Hematopoietic multipotent progenitor cell treated with erythropoietin and hydrocortisone succinate and interleukin-3 and kit ligand, for 17 days (in vitro differentiated cells): Measurements from ENCODE around the gene OR2C1.
A peak's percentile ranks its signal among the peaks of the same experiment; 100 is the strongest.

ENCODE experiments used
- DNase-seq: peaks from one replicate; pipeline ENCODE4 v3.0.0-alpha.2; 2015; ENCODE audit warnings: low spot score

OR2C1 gene

DNA sequence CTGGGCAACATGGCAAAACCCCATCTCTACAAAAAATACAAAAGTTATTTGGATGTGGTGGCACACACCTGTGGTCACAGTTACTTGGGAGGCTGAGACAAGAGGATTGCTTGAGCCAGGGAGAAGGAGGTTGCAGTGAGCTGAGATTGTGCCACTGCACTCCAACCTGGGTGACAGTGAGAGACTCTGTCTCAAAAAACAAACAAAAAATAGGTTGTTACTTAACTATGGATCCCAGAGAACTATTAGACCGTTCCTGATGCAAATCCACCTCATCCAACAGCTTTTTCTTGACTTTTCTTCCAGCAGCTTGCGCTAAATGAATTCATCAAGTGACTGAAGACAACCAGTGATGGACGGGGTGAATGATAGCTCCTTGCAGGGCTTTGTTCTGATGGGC is at the start of gene OR2C1:
Gene OR2C1 (plus strand): TSS at position 301 of the 400 bp plus-strand sequence. CDS start 52 bp downstream, at position 353.
- no peak for DNase-seq

DNA sequence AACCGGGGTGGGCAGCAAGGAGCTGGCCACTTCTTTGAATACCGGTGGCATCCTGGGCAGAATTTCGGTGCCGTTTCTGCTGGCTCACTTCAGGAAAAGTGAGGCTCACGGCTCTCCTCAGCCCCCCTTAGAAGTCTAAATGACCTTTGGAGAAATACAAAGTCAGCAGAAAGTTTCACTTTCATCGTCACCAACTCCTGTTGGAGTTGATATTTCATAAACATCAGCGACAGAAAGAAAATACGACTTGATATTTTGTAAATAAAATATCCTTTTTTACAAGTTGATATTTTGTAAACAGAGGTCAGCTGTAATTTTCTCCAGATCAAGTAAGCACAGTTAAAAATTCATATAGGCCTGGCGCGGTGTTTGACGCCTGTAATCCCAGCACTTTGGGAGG is 49.6 kb upstream of the OR2C1 start:
- no peak for DNase-seq

DNA sequence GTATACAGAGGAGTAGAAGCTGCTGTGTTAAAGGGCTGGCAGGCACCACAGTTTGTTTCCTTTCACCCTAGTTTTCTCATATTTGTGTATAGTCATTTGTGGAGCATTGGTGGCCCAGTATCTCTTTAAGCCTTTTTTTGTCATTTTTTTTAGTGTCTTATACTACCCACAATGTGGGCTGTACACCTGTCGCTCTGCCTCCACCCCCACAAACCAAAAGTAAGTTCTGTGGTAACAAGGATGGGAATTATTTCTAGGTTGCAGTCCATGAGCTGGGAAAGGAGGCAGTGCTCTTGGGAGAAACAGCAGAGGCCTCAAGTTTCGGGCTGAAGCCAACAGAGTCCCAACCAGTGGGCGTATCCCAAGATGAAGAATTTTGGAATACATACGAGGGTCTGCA is 44.2 kb upstream of the OR2C1 start:
- DNase-seq: no peak

DNA sequence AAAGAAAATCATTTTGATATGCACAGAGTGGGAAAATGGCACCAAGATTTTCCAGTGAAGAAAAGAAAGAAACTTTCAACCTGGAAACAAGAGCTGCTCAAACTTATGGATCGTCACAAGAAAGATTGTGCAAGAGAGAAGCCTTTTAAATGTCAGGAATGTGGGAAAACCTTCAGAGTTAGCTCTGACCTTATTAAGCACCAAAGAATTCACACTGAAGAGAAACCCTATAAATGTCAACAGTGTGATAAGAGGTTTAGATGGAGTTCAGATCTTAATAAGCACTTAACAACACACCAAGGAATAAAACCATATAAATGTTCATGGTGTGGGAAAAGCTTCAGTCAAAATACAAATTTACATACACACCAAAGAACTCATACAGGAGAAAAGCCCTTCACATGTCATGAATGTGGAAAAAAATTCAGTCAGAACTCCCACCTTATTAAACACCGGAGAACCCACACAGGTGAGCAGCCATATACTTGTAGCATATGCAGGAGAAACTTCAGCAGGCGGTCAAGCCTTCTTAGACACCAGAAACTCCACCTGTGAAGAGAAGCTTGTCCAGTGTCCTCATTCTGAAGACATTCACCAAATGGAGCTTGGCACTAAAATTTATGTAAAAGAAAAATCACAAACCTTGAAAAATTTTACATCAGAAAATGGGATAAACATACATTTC is 38.2 kb upstream of the OR2C1 start:
- DNase-seq: no peak

DNA sequence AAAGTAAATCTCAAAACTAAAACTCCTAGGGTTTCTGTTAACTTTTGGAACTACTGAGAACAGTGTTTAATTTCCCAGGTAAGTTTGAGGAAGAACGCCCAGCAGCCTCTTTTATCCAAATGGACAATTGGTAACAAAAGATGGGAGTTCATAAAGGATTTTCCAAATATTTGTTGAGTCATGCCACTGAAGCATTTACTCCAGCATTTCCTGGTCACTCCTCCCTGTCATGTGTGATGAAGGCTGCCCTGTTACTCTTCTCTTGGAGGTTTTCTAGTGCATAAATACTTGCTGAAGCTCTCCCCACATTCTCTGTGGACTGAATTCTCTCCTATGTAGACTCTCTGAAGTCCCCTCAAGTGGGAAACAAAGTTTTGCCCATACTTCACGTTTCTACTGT is 33.9 kb upstream of the OR2C1 start:
- DNase-seq: no peak

DNA sequence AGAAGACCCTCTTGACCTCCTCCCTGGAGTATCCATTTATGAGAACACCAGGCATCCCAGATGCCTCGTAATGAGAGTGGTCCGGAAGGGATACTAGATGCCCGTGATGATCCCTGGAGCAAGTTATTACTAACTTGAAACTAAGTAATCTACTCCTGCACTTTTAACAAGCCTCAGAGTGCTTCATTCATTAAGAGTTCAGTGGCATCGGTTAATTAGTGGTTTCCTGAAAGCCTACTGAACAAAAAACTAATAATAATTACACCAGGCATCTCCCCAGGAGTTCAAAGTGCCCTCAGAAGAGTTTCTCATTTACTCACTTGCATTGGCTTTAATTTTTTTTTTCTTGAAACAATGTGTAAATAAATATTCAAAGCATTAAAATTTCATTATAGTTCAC is 28.2 kb upstream of the OR2C1 start:
- DNase-seq: no peak

DNA sequence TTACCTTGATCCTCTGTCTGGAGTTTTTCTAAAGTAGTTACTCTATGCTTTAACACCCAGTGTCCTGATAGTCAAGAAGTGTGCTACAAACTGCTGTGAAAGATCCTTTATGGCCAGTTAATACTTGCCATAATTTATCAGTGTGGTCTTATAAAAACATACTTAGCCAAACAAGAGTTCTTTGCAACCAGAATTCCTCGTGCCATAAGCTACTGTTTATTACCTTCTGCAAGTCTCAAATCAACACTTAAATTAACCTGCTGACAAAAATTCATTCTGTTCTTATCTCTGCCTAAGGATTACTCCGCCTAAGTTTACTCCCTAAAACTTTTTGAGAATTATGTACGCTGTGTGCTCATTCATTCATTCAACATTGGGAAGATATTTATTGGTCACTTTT is 27.6 kb upstream of the OR2C1 start:
- no peak for DNase-seq

DNA sequence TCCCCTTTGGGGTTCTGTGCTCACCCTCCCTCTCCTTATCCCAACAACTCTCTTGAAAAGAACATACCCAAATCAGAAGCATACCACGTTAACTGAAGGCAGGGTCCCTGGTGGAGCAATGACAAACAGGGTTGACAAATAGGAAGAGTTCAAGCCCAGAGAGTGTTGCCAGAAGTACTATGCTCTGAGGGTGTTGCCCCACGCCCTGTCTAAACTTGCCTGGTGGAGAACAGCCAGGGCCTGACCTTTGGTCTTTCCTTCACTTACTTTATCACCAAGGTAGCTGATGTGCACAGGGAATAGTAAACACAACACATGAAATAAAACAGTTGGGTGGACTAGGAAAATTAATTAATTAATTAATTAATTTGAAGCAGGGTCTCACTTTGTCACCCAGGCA is 27.0 kb upstream of the OR2C1 start:
- DNase-seq: no peak

DNA sequence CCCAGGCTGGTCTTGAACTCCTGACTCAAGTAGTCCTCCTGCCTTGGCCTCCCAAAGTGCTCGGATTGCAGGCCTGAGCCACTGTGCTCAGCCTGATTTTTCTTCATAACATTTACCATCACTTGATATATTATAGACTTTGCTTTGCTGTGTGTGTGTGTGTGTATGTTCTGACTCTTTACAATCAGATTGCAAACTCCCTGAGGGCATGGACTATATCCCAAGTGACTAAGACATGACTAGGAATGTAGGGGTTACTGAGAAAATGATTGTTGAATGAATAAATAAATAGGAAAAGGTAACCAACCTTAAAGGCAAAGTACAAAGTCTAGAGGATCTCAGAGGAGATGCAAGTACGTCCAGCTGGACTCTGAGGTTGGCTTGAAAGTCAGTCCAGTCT is 9.6 kb upstream of the OR2C1 start:
- no peak for DNase-seq

DNA sequence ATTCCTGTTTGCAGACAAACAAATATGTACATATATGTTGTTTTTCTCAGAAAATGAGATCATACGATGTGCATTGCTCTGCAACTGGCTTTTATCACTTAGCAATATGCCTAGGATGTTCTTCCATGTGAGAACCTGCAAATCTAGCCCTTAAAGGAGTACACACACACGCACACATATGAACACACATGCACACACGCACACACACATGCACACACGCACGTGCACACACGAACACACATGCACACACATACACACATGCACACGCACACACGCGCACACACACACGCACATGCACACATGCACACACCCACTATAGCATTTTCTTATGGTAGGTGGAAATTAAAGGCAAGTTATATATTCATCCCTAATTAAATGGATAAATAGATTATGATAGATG is 8.1 kb upstream of the OR2C1 start:
- DNase-seq: no peak

DNA sequence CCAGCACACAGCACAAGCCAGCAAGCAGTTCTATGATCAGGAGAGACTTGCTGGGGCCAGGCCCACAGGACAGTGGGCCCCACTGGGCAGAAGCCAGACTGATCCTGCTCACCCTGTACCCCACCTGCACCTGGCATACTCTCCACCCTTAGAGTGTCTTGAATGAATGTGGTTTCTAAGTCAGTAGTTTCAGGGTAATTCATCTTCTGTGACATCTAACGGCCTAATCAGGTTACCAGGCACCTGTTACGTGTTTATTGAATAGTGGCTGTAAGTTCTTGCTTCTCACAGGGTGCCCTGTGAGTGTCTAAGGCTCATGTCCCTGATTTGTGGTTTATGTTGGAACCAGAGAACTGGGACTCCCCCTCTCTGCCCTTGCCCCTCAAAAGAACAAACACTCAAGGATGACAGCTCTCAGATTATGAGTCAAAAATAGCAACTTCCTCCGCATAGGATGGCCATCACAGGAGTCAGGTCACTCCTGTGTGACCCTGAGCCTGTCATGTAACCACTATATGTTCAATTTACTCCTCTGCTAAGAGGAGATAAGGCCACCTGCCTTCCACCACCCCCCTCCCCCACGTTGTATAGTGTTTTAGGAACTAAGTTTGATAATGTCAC is 7.0 kb upstream of the OR2C1 start:
- DNase-seq: no peak

DNA sequence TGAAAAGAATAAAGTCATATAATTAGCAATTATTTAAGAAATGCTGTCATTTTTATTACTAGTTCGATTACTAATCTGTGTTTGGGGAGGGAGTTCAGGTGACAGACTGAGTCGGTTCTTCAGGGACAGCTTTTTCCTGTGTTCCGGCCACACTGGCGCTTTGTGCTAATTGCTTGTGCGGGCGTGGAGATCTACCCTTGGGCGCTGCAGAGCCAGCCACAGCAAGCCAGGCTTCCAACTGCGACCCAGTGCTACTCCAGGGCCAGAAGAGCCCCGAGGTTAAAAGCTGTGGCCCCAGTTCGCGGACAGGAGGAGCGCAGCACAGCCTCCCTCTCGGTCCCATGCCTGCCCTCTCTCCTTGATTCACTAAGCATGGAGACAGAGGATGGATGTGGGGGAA is 6.5 kb upstream of the OR2C1 start:
- DNase-seq: no peak

DNA sequence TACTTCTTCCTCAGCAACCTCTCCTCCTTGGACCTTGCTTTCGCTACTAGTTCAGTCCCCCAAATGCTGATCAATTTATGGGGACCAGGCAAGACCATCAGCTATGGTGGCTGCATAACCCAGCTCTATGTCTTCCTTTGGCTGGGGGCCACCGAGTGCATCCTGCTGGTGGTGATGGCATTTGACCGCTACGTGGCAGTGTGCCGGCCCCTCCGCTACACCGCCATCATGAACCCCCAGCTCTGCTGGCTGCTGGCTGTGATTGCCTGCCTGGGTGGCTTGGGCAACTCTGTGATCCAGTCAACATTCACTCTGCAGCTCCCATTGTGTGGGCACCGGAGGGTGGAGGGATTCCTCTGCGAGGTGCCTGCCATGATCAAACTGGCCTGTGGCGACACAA is 429 bp downstream of the OR2C1 start:
- DNase-seq: no peak

DNA sequence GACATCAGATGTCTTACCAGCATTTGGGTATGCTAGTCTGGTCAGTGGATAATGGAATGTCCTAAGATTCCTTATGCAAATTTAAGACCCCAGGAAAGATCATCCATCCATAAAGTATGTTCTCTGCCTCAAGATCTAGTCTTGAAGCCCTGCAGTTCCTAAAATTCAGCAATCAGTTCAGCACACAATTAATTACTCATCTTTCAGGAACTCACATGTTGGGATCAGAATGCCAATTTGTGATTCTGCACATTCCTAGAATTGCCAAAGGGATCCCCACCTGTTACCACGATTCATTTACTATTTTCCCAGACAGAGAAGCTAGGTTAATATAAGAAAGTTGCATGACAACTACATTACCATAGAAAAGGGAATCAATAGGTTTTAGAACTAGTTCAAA is 3.2 kb downstream of the OR2C1 start:
- DNase-seq: no peak

DNA sequence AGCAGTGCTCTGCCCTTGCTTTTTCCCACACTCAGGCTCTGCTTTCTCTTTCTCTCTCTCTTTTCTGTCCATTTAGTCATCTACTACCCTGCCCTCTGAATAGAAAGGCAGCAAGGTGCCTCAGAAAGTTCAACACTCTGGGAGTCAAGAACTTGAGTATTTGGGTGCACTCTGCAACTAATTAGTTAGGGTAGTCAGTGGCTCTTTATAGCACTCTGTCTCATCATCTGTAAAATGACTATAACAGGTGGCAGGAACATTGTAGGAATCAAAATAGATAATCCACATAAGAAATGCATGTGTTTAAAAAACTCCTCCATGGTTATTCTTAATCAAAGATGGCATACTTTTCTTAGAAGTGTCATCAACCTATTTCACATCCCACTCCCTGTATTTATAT is 7.2 kb downstream of the OR2C1 start:
- no peak for DNase-seq

DNA sequence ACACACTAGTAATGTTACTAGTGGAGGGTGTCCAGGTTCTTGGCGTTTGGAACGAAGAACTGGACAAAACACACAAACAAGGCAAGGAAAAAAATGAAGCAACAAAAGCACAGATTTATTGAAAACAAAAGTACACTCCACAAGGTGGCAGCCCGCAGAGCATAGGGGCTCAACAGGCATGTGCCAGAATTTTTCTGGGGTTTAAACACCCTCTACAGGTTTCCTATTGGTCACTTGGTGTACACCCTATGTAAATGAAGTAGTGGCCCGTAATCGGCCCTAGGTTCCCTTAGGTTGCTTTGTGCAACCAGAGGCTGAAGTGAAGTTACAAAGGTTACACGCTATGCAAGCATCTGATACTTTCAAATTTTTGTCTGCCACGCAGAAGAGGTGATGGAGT is 8.1 kb downstream of the OR2C1 start:
- DNase-seq: no peak

DNA sequence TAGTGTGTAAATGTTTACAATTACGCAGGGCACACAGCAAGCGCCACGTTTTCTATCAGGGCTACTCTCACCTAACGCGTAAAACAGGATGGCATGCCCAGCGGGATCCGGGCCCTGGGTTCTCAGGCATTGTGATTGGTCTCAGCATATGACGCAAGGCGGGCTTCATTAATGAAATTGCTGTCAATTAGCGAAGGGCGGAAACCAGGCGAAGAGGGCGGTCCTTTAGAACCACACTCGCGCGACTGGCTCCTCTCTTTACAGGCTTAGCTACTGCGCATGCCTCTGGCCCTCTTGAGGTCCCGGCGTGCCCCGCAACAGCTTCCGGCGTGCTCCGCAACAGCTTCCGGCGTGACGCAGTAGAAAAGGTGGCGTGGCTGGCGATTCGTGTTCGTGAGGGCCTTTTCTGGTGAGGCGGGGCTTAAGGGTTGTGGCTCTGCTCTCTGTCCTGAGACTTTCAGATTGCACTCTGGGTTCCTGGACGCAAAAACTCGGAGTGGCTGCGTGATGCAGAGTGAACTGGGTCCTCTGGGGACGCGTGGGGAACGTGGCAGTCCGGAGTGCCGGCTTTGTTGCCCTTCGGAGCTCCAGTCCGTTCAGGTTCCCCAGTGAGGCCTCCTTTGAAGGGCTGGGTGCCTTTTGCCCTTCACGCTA is 9.2 kb downstream of the OR2C1 start:
- DNase-seq: peak; percentile 52

DNA sequence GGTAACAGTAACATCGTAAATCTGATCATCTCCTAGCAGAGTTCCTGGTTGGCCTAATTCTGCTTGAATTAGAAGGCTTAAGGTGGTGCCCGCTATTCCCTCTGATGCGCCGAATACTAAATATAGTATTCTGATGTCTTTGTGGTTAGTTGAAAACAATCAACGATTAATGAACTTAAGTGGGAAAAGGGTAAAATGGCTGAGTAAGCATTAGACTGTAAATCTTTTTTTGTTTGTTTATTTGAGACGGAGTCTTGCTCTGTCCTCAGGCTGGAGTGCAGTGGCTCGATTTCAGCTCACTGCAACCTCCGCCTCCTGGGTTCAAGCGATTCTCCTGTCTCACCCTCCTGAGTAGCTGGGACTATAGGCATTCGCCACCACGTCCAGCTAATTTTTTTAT is 13.4 kb downstream of the OR2C1 start:
- no peak for DNase-seq

DNA sequence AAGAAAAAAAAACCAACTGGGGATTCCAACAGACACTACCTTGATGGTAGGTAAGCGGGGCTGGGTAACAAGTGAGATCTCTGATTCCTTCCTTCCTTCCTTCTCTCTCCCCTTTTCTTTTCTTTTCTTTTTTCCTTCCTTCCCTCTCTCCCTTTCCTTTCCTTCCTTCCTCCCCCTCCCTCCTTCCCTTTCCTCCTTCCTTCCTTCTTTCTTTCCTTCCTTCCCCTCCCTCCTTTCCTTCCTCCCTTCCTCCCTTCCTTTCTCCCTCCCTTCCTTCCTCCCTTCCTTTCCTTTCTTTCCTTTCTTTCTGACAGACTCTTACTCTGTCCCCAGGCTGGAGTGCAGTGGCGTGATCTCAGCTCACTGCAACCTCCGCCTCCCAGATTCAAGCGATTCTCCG is 20.0 kb downstream of the OR2C1 start:
- no peak for DNase-seq

DNA sequence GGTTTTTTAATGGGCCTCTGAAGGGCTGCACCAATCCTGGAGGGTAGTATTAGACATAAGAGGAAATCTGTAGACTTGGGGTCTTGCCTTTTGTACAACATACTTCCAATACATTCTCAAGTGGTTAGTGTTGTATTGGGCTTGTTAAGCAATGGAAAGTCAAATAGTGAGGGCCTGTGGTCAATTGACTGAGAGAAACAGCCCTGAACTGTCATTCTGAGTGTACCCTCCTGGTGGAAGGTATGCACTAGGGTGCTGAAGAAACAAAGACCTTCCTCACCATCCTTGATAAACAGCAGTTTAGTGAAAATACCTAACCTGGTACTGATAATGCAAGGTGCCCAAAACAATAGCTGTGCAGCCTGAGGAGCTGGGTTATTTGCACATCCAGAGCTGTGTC is 22.2 kb downstream of the OR2C1 start:
- no peak for DNase-seq

DNA sequence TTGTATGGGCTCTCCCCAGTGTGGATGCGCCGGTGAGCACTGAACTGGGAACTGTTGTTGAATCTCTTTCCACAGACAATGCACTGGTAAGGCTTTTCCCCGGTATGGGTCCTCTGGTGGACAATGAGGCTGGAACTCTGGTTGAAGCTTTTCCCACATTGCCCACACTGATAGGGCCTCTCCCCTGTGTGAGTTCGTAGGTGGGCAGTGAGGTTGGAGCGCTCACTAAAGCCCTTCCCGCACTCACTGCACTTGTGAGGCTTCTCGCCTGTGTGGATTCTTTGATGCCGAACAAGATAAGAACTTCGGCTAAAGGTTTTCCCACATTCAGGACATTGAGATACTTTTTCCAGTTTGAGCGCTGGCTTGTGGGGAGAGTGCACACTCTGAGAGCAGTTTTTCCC is 27.4 kb downstream of the OR2C1 start:
- DNase-seq: no peak

DNA sequence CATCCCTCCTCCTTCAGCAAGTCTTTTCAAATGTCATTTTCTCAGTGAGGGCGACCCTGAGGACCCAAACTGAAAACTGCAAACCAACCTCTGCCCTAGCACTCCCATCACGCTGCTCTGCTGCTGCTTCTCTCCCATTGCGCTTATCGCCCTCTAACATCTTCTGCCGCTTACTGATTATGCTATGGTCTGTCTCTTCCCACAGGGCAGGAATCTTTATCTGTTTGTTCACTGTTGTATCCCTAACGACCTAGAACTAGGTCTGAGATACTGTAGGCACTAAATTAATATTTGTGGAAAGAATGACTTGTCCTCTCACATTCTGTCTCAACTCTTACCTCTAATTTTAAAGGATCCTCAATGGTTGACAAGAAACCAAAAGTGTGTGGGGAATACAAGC is 32.6 kb downstream of the OR2C1 start:
- DNase-seq: no peak

DNA sequence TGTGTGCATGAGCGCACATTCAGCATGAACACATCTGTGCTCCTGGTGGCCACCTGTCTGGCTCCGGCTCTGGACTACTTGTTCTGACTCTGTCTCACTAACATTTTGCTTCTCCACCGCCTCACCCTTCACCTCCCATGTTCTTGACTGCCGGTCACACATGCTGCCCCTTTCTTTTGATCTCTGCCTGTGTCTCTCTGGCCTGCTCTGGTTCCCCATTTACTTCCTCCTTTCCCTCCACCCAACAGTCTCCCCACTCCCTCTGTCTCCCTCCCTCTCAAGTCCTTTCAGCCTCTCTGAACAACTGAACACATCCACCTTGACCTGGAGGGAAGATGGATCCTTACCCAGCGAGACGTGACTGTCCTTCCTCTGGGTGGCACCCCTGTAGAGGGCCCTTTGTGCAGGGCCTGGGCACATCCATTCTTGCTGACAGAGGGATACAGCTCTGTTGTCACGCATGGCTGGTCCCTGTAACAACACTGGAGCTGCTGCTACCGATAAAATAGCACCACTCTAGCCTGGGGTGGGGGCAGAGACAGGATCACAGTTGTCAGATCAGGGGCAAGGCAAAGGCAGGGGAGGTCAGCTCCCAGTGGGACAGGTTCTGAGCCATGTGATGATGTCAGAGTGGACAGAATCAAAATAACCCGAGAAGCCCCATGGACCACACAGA is 34.1 kb downstream of the OR2C1 start:
- no peak for DNase-seq
